Large intestine (tissue), 3 donors: ENCODE measurements around the gene TLE2. TPM values are rescaled to one million over a fixed set of nuclear protein-coding genes. Genes with fewer than 3 reads are reported as not detected.
"Not testable (repeated sequence)": the region's sequence is repeated elsewhere in the genome, so short reads cannot be mapped to it uniquely, and the experiment has no call there.

Experiments used
- DNase-seq, 2 donors: peaks; one replicate each; pipeline versions ENCODE4 v3.0.0 to v3.0.0-alpha.2; 2013
- H3K27ac ChIP-seq: one replicate; pipeline ENCODE4 v1.5.1; 2013; ENCODE audit warnings: low read length
- H3K27me3 ChIP-seq: 2 replicates; pipeline ENCODE4 v1.6.1; 2013; ENCODE audit warnings: low read length; ENCODE audit not compliant: control insufficient read depth, insufficient read depth
- H3K36me3 ChIP-seq: 2 replicates; pipeline ENCODE4 v1.6.1; 2013; ENCODE audit warnings: low read length; ENCODE audit not compliant: control insufficient read depth, insufficient read depth
- H3K4me1 ChIP-seq: one replicate; pipeline ENCODE4 v1.6.1; 2013; ENCODE audit warnings: low read length; ENCODE audit not compliant: control insufficient read depth, insufficient read depth
- H3K4me3 ChIP-seq: one replicate; pipeline ENCODE4 v1.5.1; 2013; ENCODE audit warnings: low read length
- H3K9me3 ChIP-seq: one replicate; pipeline ENCODE4 v1.6.1; 2013; ENCODE audit warnings: mild to moderate bottlenecking, low read depth, low read length, moderate library complexity; ENCODE audit not compliant: control insufficient read depth
- WGBS: methylation state at CpG from one replicate; pipeline ENCODE4 v1.1.5; 2013; ENCODE audit warnings: low lambda C conversion rate; ENCODE audit not compliant: insufficient coverage; 5-methylcytosine and 5-hydroxymethylcytosine counted together
- polyA plus RNA-seq: library from polyadenylated mRNA; unstranded; fragments of 120-200 nt; gene quantifications from one replicate; pipeline ENCODE4 v1.2.1, GENCODE V29; 2013

Gene TLE2
- polyA plus RNA-seq, 1 donor = 87.9 TPM

- Histone ChIP-seq H3K36me3 (peaks cover 59% of the 10 kb centered on the region), H3K27ac (no peak overlapping the region)
Measured at GRCh38 chr19:3013263-3013725, 15.8 kb downstream of the TLE2 start.

DNA sequence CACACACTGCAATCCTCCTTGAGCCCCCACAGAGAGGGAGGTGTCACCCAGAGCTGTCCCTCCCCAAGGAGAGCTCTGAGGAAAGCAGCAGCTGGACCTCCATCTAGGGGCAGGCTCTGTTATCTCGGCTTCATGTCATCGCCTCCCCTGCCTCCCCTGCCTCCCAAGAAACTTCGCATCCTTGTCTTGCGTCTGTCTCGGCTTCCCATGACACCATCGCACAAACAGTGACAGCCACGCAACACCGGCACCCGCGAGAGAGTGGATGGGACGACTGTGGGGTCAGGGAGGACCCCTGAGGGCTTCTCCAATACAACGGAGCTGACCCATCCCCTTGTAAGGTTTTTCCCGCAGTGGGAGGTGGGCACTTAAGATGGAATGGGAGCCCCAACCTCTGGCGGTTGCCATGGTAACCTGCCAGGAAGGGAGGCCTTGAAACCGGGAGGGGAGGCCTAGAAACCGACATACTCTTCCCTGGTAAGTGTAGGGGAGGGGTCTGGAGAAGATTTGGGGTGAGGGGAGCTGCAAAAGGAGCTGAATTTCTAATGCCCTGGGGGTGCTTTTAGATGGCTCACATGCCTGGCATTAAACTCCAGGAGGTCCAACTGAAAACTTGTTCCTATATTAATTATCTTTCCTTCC is 16.3 kb downstream of the TLE2 start:
- peaks cover 60% of the 10 kb centered on the region for H3K36me3 ChIP-seq
- WGBS = no CpG with 5 or more reads among the region's 16 CpGs

More at GRCh38 chr19:3013263-3013725, 15.8 kb downstream of the TLE2 start:
- Histone ChIP-seq H3K4me1 (no peaks in the 10 kb centered on the region), H3K9me3 (no peaks in the 10 kb centered on the region), H3K27me3 (no peaks in the 10 kb centered on the region), H3K4me3 (no peak overlapping the region)
- no peak for DNase-seq
- no CpG with 5 or more reads among the region's 7 CpGs for WGBS

GRCh38 chr19:3012059-3012458 is 17.0 kb downstream of the TLE2 start:
- not testable (repeated sequence) for H3K27ac ChIP-seq, H3K27me3 ChIP-seq, H3K4me3 ChIP-seq, DNase-seq, H3K9me3 ChIP-seq, H3K4me1 ChIP-seq
- H3K36me3 ChIP-seq = peaks cover 64% of the 10 kb centered on the region
- WGBS = 93% methylated on average over 3 of the region's 13 CpGs

More for the DNA sequence above, 16.3 kb downstream of the TLE2 start:
- H3K4me1 ChIP-seq = no peaks in the 10 kb centered on the region
- H3K27me3 ChIP-seq = no peaks in the 10 kb centered on the region
- no peak overlapping the region for H3K4me3 ChIP-seq
- H3K27ac ChIP-seq = no peak overlapping the region
- no peaks in the 10 kb centered on the region for H3K9me3 ChIP-seq
- DNase-seq = no peak

GRCh38 chr19:3010871-3011270 is 18.2 kb downstream of the TLE2 start:
- WGBS = 80% methylated on average over 1 of the region's 13 CpGs
- Histone ChIP-seq H3K27ac (no peak overlapping the region), H3K36me3 (peaks cover 70% of the 10 kb centered on the region), H3K4me3 (no peak overlapping the region), H3K9me3 (peaks cover 4% of the 10 kb centered on the region), H3K27me3 (no peaks in the 10 kb centered on the region), H3K4me1 (no peaks in the 10 kb centered on the region)
- DNase-seq = no peak

GRCh38 chr19:3008994-3009393 is 20.1 kb downstream of the TLE2 start:
- Histone ChIP-seq H3K36me3 (peaks cover 73% of the 10 kb centered on the region), H3K4me1 (no peaks in the 10 kb centered on the region)
- no CpG with 5 or more reads among the region's 6 CpGs for WGBS

DNA sequence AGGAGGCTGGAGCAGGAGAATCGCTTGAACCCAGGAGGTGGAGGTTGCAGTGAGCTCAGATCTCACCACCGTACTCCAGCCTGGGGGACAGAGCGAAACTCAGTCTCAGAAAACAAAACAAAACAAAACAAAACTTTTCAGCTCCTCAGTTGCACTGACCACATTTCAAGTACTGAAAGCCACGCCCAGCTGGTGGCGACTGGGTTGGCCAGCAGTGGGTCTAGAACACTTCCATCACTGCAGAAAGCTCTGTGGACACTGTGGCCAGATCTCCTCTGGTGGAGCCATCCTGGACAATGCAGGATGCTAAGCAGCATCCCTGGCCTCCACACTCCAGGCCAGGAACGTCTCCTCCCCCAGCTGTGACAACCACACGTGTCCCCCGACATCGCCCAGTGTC is 21.1 kb downstream of the TLE2 start:
- peaks cover 4% of the 10 kb centered on the region for H3K9me3 ChIP-seq
- no CpG with 5 or more reads among the region's 9 CpGs for WGBS
- no peak for DNase-seq
- no peaks in the 10 kb centered on the region for H3K4me1 ChIP-seq
- no peaks in the 10 kb centered on the region for H3K27me3 ChIP-seq
- H3K36me3 ChIP-seq = peaks cover 66% of the 10 kb centered on the region
- no peak overlapping the region for H3K27ac ChIP-seq
- H3K4me3 ChIP-seq = no peak overlapping the region

More at GRCh38 chr19:3008994-3009393, 20.1 kb downstream of the TLE2 start:
- no peak overlapping the region for H3K4me3 ChIP-seq
- H3K27me3 ChIP-seq = no peaks in the 10 kb centered on the region
- H3K9me3 ChIP-seq = peaks cover 4% of the 10 kb centered on the region
- DNase-seq = no peak
- no peak overlapping the region for H3K27ac ChIP-seq

- Histone ChIP-seq H3K4me1 (no peaks in the 10 kb centered on the region), H3K27ac (no peak overlapping the region), H3K27me3 (no peaks in the 10 kb centered on the region), H3K4me3 (no peak overlapping the region), H3K36me3 (peaks cover 65% of the 10 kb centered on the region), H3K9me3 (peaks cover 4% of the 10 kb centered on the region)
- DNase-seq = no peak
- WGBS = no CpG with 5 or more reads among the region's 37 CpGs
Measured at GRCh38 chr19:3006075-3006767, 22.9 kb downstream of the TLE2 start.

DNA sequence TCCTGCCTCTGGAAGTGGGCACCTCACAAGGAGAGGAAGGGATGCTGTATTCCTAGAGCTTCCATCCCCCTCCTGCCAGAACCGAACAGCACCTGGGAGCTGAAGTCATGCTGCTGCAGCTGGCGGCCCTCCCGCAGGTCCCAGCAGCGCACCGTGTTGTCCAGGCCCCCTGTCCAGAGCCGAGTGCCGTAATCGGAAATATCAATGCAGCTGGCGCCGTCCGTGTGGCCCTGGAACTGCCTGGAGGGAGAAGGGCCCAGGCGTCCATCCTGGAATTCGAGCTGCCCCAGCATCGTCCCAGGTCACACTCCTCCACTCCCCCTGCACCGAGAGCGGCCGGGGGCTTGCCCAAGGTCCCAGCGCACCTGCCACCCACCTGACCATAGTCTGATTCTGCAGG is 23.7 kb downstream of the TLE2 start:
- no CpG with 5 or more reads among the region's 18 CpGs for WGBS
- Histone ChIP-seq H3K9me3 (peaks cover 4% of the 10 kb centered on the region), H3K4me3 (no peak overlapping the region), H3K27ac (no peak overlapping the region), H3K36me3 (peaks cover 58% of the 10 kb centered on the region), H3K27me3 (no peaks in the 10 kb centered on the region), H3K4me1 (no peaks in the 10 kb centered on the region)
- DNase-seq = no peak

DNA sequence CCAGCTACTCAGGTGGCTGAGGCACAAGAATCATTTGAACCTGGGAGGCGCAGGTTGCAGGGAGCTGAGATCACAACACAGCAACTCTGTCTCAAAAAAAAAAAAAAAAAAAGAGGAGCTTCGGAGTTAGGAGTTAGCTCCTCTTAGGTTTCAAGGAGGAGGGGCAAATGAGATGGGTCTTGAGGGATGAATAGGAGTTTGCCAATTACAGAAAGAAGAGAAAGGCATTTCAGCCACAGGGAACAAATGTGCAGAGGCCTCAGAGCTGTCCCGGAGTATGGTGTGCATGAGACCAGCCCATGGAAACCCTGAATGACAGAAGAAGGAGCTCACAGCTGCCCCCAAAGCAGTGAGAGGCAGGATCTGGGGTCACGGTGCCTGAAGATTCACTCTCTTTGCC is 24.6 kb downstream of the TLE2 start:
- H3K27me3 ChIP-seq = no peaks in the 10 kb centered on the region
- peaks cover 55% of the 10 kb centered on the region for H3K36me3 ChIP-seq
- H3K9me3 ChIP-seq = peaks cover 4% of the 10 kb centered on the region
- no CpG with 5 or more reads among the region's 4 CpGs for WGBS
- H3K27ac ChIP-seq = no peak overlapping the region
- H3K4me3 ChIP-seq = no peak overlapping the region
- DNase-seq = no peak
- H3K4me1 ChIP-seq = no peaks in the 10 kb centered on the region

DNA sequence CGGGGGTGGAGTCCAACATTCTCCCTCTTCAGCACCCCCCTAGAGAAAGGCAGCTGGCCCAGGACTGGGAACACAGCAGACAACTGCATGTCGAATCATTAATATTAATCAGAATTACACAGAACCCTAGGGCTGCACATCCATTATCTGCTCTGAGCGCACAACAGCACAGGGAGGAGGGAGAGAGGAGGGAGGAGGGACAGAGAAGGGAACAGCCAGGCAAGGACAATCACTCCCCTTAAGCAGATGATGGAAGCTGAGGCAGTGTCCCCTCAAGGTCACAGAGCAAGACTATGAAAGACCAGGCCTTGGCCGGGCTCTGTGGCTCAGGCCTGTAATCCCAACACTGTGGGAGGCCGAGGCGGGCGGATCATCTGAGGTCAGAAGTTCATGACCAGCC is 26.0 kb downstream of the TLE2 start:
- Histone ChIP-seq H3K27me3 (no peaks in the 10 kb centered on the region), H3K27ac (no peak overlapping the region), H3K4me1 (no peaks in the 10 kb centered on the region), H3K36me3 (peaks cover 50% of the 10 kb centered on the region), H3K9me3 (peaks cover 4% of the 10 kb centered on the region), H3K4me3 (no peak overlapping the region)
- no CpG with 5 or more reads among the region's 7 CpGs for WGBS
- DNase-seq = no peak
